A549 treated with AZD2906 at 1 μM for 4 hours (cell line): ENCODE data around the gene CENPVL2. TPM values are rescaled to one million over a fixed set of nuclear protein-coding genes. Genes with fewer than 3 reads are reported as not detected.

Source experiments
- total RNA-seq: library from RNA; stranded (reverse); fragments of 200-300 nt; extraction: Qiagen RNA extraction; gene quantifications from 5 replicates; pipeline ENCODE4 v1.2.3, GENCODE V29; 2022

The CENPVL2 gene
- not detected in 5 replicates for total RNA-seq

GRCh38 chrX:51682720-51683062, at the start of gene CENPVL2:
TSS of gene CENPVL2 (minus strand) at chrX:51682831. CDS start at chrX:51682831, 0 bp downstream.

GRCh38 chrX:51710277-51711164, 27.9 kb upstream of the CENPVL2 start, which contains the start of gene CENPVL1:
TSS of gene CENPVL1 (plus strand) at chrX:51710512. CDS start at chrX:51710512, 0 bp downstream.

Other genes starting within 250 kb of the CENPVL2 start
- 2.7 to 3.6 TPM (median 2.8 TPM) in 5 replicates for gene NUDT11, start 186.2 kb downstream of the CENPVL2 start, total RNA-seq
- 0.08 to 0.26 TPM (median 0.15 TPM) in 5 replicates for gene CENPVL3, start 63.9 kb downstream of the CENPVL2 start, total RNA-seq
- not detected in 5 replicates for gene CENPVL1, start 27.7 kb upstream of the CENPVL2 start, total RNA-seq
- 7.5 to 9.9 TPM (median 8.4 TPM) in 5 replicates for gene GSPT2, start 60.6 kb upstream of the CENPVL2 start, total RNA-seq
- gene MAGED1, start 210.8 kb upstream of the CENPVL2 start, total RNA-seq: 66.6 to 90.1 TPM (median 79.1 TPM) in 5 replicates